ENCODE data around the gene L3MBTL4.
A peak's percentile ranks its signal among the peaks of the same experiment; 100 is the strongest.

Gene L3MBTL4

DNA sequence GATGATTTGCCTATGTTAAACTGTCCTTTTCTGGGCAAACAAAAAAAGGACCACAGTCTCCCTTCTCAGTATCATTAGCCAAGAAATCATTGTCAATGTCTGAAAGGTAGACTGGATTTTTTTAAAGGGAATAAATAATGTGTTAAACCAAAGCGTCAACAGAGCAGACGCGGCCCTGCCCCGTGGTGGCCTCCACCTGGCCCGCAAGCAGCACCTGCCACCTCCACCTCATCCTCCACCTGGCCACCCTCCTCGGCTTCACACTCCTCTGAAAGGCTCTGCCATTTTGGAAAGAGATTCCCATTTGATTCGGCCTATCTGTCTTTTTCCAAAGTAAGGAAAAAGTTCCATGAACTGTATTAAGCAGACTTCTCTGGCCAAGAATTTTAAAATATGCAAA is 451.4 kb downstream of the L3MBTL4 start:
- no peaks in the 10 kb centered on the region; the same call in 1 of the 2 replicates for H3K27me3 ChIP-seq (ENCODE audit: insufficient read depth, low read length)
- H3K27ac ChIP-seq (ENCODE audit: low read length): no peak overlapping the region
- H3K4me1 ChIP-seq (ENCODE audit: insufficient read depth, low read length): peaks cover 3% of the 10 kb centered on the region; the same call in 1 of the 2 replicates
- no peaks in the 10 kb centered on the region for H3K9me3 ChIP-seq (ENCODE audit: insufficient read depth, low read depth, low read length)
- no peak overlapping the region for H3K9ac ChIP-seq (ENCODE audit: low read depth, low read length)
- H3K4me3 ChIP-seq (ENCODE audit: low read length): no peak overlapping the region
- H3K36me3 ChIP-seq (ENCODE audit: insufficient read depth, low read depth, low read length): no peaks in the 10 kb centered on the region

DNA sequence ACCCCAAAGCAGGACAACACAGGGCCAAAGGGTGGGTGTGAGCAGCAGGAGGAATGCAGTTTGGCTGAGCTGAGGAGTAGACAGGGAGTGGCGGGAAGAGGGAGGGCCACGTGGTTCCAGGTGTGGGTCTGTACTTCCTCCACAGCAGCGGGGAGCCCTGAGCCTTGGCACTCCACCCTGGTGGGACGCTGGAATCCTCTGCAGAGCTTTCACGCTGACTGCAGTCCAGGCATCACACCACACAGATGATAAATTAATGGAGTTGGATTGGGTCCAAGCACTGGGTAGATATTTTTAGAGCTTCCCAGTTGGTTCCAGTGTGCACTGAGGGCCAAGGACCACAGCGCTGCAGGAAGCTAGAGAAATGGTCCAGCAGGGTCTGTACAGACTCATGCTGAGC is 452.3 kb downstream of the L3MBTL4 start:
- no peak overlapping the region for H3K27ac ChIP-seq (ENCODE audit: low read length)
- no peak overlapping the region for H3K4me3 ChIP-seq (ENCODE audit: low read length)
- H3K9me3 ChIP-seq (ENCODE audit: insufficient read depth, low read depth, low read length): no peaks in the 10 kb centered on the region
- no peaks in the 10 kb centered on the region for H3K36me3 ChIP-seq (ENCODE audit: insufficient read depth, low read depth, low read length)
- no peak overlapping the region for H3K9ac ChIP-seq (ENCODE audit: low read depth, low read length)
- H3K27me3 ChIP-seq (ENCODE audit: insufficient read depth, low read length): no peaks in the 10 kb centered on the region; the same call in 1 of the 2 replicates
- H3K4me1 ChIP-seq (ENCODE audit: insufficient read depth, low read length): peaks cover 3% of the 10 kb centered on the region; the same call in 1 of the 2 replicates

DNA sequence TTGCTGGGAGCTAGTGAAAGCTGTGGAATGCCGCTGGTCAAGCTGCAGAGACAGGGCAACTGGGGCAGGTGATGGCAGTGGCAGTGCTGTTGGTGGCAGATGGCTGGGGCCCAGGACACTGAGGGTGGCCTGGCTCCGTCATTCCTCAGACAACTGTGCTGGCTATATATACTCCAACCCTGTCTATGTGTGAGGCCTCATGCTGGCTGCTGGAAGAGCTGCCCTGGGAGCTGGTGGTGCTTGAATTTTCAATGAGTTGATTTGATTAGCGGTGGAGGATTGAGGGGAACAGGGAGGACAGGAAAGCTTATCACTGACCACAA is 452.9 kb downstream of the L3MBTL4 start:
- no peak overlapping the region for H3K4me3 ChIP-seq (ENCODE audit: low read length)
- H3K27ac ChIP-seq (ENCODE audit: low read length): no peak overlapping the region
- H3K36me3 ChIP-seq (ENCODE audit: insufficient read depth, low read depth, low read length): no peaks in the 10 kb centered on the region
- H3K27me3 ChIP-seq (ENCODE audit: insufficient read depth, low read length): no peaks in the 10 kb centered on the region; the same call in 1 of the 2 replicates
- H3K9ac ChIP-seq (ENCODE audit: low read depth, low read length): no peak overlapping the region
- no peaks in the 10 kb centered on the region for H3K9me3 ChIP-seq (ENCODE audit: insufficient read depth, low read depth, low read length)
- H3K4me1 ChIP-seq (ENCODE audit: insufficient read depth, low read length): peaks cover 3% of the 10 kb centered on the region; the same call in 1 of the 2 replicates

DNA sequence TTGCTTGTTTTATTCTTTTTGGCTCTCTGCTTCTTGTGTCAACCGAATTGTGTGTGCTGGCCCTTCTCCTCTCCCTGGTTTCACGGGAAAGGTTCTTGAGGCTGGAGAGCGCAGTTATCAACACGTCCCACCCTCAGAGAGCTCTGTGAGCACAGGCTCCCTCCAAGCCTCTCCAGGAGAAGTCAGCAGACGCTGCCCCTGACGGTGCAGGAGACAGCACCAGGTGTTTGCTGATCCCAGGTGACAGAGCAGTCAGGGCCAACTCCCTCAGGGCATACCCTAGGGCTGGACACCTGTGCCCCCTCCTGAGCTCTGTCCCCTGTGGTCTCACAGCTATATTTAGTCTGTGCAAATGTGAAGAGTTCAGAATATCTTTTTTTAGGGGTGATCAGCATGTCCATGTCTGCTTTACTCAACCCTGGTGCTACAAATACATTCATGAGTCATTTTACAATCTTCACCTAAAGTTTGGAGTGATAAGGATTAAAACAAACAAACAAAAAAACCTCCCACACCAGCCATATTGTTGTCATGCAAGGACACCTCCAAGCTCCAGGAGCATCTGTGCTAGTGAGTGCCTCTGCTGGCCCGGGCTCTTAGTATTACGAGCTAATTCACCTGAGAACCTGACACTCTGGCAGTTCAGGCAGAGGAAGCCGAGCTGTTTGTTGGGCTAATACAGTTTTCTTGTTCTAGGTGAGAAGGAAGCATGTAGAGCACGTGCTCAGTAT is 453.4 kb downstream of the L3MBTL4 start:
- Histone ChIP-seq H3K4me1 (ENCODE audit: insufficient read depth, low read length) (peaks cover 3% of the 10 kb centered on the region; the same call in 1 of the 2 replicates), H3K9ac (ENCODE audit: low read depth, low read length) (no peak overlapping the region), H3K27ac (ENCODE audit: low read length) (no peak overlapping the region), H3K9me3 (ENCODE audit: insufficient read depth, low read depth, low read length) (no peaks in the 10 kb centered on the region), H3K27me3 (ENCODE audit: insufficient read depth, low read length) (no peaks in the 10 kb centered on the region; the same call in 1 of the 2 replicates), H3K4me3 (ENCODE audit: low read length) (no peak overlapping the region), H3K36me3 (ENCODE audit: insufficient read depth, low read depth, low read length) (no peaks in the 10 kb centered on the region)

DNA sequence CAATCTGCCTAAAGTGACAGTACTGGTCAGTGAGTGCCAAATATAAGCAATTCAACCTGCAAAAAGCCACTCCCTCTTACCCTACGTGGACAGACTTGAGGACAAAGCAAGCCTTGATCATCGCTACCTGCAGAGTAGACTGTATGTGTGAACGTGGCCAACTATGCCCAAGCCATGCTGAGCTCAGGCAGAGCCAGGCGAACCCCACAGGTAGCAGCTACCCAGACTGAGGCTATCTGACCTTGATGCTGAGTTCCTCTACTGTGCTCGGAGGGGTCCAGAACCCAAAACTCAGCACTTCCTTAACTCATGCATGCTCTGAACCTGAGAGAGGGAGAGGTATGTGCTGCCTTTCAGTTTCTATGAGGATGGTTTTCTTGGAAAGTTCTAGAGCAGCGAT is 455.9 kb downstream of the L3MBTL4 start:
- no peaks in the 10 kb centered on the region for H3K36me3 ChIP-seq (ENCODE audit: insufficient read depth, low read depth, low read length)
- no peak overlapping the region for H3K4me3 ChIP-seq (ENCODE audit: low read length)
- no peaks in the 10 kb centered on the region for H3K9me3 ChIP-seq (ENCODE audit: insufficient read depth, low read depth, low read length)
- H3K4me1 ChIP-seq (ENCODE audit: insufficient read depth, low read length): no peaks in the 10 kb centered on the region
- no peak overlapping the region for H3K27ac ChIP-seq (ENCODE audit: low read length)
- H3K9ac ChIP-seq (ENCODE audit: low read depth, low read length): no peak overlapping the region
- H3K27me3 ChIP-seq (ENCODE audit: insufficient read depth, low read length): no peaks in the 10 kb centered on the region; the same call in 1 of the 2 replicates

DNA sequence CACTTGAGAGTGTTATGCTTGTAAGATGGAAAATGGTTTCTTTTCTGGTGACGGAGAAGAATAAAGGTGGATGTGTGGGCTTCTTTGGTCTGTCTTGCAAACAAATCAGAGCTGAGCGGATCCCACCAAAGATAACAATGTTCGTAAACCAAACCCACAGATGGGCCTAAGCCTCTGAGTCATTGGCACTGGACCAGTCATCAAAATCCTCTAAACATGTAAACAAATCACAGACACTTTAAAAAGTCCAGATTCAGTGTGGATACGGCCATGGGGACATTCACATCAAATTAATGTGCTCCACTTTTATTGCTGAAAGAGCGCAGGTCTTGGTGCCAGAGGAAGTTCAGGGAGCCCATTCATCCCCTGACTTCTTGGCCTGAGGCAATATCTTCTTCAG is 458.9 kb downstream of the L3MBTL4 start:
- H3K4me3 ChIP-seq (ENCODE audit: low read length): no peak overlapping the region
- no peaks in the 10 kb centered on the region; the same call in 1 of the 2 replicates for H3K27me3 ChIP-seq (ENCODE audit: insufficient read depth, low read length)
- no peaks in the 10 kb centered on the region for H3K36me3 ChIP-seq (ENCODE audit: insufficient read depth, low read depth, low read length)
- H3K9ac ChIP-seq (ENCODE audit: low read depth, low read length): no peak overlapping the region
- H3K4me1 ChIP-seq (ENCODE audit: insufficient read depth, low read length): no peaks in the 10 kb centered on the region
- H3K9me3 ChIP-seq (ENCODE audit: insufficient read depth, low read depth, low read length): no peaks in the 10 kb centered on the region
- no peak overlapping the region for H3K27ac ChIP-seq (ENCODE audit: low read length)

DNA sequence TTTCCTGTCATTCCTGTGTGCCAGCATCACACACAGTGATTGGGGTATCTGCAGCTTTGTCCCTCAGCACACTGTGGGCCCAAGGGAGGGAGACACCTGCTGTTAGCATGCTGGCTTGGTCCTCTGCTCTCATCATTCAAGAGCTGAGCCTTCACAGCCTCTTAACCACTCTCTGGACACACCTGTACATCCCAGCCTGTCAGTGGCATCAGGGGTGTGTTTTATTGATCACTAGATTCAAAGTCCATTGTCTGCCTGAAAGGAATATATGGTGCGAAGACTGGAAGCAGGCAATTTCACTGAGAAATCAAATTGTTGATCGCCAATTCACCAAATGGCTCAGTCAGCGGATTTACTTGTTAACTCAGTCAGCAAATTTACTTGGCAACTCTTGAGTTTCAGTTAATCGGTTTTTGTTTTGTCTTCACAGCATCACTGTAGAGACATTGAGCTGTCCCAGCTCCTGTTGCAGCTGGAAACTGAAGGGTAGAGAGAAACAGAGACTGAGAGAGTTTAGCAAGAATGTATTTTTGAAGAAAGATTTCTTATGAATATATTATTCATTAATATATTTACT is 463.1 kb downstream of the L3MBTL4 start:
- Histone ChIP-seq H3K9me3 (ENCODE audit: insufficient read depth, low read depth, low read length) (no peaks in the 10 kb centered on the region), H3K9ac (ENCODE audit: low read depth, low read length) (no peak overlapping the region), H3K4me3 (ENCODE audit: low read length) (no peak overlapping the region), H3K4me1 (ENCODE audit: insufficient read depth, low read length) (0 out of 2 replicates have a peak, but pooled peaks cover 4% of the 10 kb centered on the region), H3K36me3 (ENCODE audit: insufficient read depth, low read depth, low read length) (no peaks in the 10 kb centered on the region), H3K27me3 (ENCODE audit: insufficient read depth, low read length) (no peaks in the 10 kb centered on the region), H3K27ac (ENCODE audit: low read length) (no peak overlapping the region)

DNA sequence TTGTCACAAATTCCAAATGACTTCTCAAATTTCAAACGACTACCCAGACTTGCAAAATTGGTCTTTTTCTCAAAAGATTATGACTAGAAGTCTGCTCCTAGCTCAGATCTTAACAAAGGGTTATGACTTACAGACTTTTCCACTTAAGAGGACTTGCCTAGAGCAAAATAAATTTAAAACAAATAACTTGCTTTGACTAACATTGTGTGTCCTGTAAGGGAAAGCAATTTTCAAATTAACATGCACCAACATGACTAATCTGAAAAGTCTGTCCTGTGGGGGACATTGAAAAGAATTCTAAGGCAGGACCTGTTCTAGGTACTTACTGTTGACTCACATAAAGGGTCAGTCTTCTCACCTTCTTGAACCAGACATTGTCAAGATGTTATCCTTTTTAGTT is 465.9 kb downstream of the L3MBTL4 start:
- Histone ChIP-seq H3K4me1 (ENCODE audit: insufficient read depth, low read length) (0 out of 2 replicates have a peak, but pooled peaks cover 4% of the 10 kb centered on the region), H3K9ac (ENCODE audit: low read depth, low read length) (no peak overlapping the region), H3K4me3 (ENCODE audit: low read length) (no peak overlapping the region), H3K27ac (ENCODE audit: low read length) (no peak overlapping the region), H3K27me3 (ENCODE audit: insufficient read depth, low read length) (no peaks in the 10 kb centered on the region), H3K36me3 (ENCODE audit: insufficient read depth, low read depth, low read length) (no peaks in the 10 kb centered on the region), H3K9me3 (ENCODE audit: insufficient read depth, low read depth, low read length) (no peaks in the 10 kb centered on the region)

DNA sequence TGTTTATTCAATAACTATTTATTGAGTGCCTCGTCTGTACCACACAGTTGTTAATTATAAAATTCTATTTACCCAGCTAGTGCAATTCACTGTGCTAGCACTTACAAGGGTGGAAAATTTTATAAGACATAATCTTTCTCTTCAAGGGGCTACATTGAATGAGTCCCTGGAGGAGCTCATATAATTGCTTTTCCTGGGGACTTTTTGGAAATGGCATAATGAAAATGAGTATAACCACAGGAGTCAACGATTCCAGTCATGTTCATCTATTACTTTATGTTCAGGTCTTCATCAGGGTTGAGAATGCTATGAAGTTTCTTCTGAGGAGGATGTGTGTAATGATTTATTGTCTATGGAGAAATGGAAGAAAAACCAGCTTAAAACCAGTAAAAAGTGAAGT is 466.5 kb downstream of the L3MBTL4 start:
- Histone ChIP-seq H3K36me3 (ENCODE audit: insufficient read depth, low read depth, low read length) (no peaks in the 10 kb centered on the region), H3K9me3 (ENCODE audit: insufficient read depth, low read depth, low read length) (no peaks in the 10 kb centered on the region), H3K4me1 (ENCODE audit: insufficient read depth, low read length) (0 out of 2 replicates have a peak, but pooled peaks cover 4% of the 10 kb centered on the region), H3K27me3 (ENCODE audit: insufficient read depth, low read length) (no peaks in the 10 kb centered on the region), H3K4me3 (ENCODE audit: low read length) (no peak overlapping the region), H3K27ac (ENCODE audit: low read length) (no peak overlapping the region), H3K9ac (ENCODE audit: low read depth, low read length) (no peak overlapping the region)

DNA sequence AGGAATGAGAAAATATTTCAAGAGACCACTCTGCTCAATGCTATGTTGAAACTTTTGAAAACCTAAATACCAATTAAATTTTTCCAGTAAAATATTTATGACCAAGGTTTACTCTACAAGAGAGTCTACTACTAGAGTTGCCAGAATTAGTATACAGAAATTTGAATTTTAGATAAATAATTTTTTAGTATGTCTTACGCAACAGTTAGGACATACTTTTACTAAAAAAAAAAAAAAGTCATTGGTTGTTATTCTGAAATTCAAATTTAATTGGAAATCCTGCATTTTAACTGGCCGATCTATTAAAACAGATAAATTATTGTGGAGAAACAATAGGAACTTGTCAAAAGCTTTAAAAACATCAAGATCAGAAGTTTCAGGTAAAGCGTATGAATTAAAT is 470.3 kb downstream of the L3MBTL4 start:
- H3K9me3 ChIP-seq (ENCODE audit: insufficient read depth, low read depth, low read length): no peaks in the 10 kb centered on the region
- no peak overlapping the region for H3K27ac ChIP-seq (ENCODE audit: low read length)
- no peaks in the 10 kb centered on the region for H3K36me3 ChIP-seq (ENCODE audit: insufficient read depth, low read depth, low read length)
- H3K4me1 ChIP-seq (ENCODE audit: insufficient read depth, low read length): peaks cover 16% of the 10 kb centered on the region
- no peak overlapping the region for H3K9ac ChIP-seq (ENCODE audit: low read depth, low read length)
- H3K27me3 ChIP-seq (ENCODE audit: insufficient read depth, low read length): no peaks in the 10 kb centered on the region
- no peak overlapping the region for H3K4me3 ChIP-seq (ENCODE audit: low read length)

DNA sequence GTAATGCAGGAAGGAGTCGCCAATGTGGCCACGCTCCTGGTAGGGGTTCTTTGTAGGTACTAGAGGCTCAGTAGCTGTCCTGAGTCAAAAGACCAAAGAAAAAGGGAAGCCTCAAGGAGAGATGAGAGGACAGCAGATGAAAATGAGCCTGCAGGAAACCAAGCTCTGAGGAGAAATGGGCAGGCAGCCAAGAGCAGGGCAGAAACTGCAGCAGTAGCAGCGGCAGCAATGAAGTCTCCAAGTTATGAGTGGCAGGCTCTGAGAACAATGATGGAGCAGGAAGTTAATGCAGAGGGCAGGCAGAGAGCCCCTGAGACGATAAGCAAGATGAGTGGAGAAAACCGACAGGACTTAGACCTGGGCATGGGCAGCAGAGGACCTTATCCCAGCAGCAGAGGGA is 471.2 kb downstream of the L3MBTL4 start:
- Histone ChIP-seq H3K9me3 (ENCODE audit: insufficient read depth, low read depth, low read length) (no peaks in the 10 kb centered on the region), H3K27ac (ENCODE audit: low read length) (no peak overlapping the region), H3K36me3 (ENCODE audit: insufficient read depth, low read depth, low read length) (no peaks in the 10 kb centered on the region), H3K9ac (ENCODE audit: low read depth, low read length) (no peak overlapping the region), H3K4me3 (ENCODE audit: low read length) (no peak overlapping the region), H3K27me3 (ENCODE audit: insufficient read depth, low read length) (no peaks in the 10 kb centered on the region), H3K4me1 (ENCODE audit: insufficient read depth, low read length) (peaks cover 15% of the 10 kb centered on the region)

DNA sequence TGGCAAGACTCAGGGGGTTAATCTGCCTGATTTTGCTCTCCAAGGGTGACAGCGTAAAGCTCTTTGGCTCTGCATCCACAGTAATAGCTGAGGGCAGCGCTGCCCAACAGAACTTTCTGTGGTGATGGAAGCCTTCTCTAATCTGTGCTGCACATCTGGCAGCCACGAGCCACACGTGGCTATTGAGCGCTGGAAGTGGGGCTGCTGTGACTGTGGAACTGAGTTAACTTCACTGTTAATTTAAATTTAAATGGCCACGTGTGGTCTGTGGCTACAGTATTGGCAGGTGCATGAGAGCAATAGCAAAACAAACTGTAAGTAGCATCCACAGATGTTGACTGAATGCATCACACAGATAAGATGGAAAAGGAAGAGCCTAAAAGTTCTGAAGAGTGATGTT is 472.1 kb downstream of the L3MBTL4 start:
- H3K27me3 ChIP-seq (ENCODE audit: insufficient read depth, low read length): no peaks in the 10 kb centered on the region
- H3K9ac ChIP-seq (ENCODE audit: low read depth, low read length): peak overlapping the region; percentile 43; the same call in 1 of the 2 replicates
- peaks cover 12% of the 10 kb centered on the region for H3K4me1 ChIP-seq (ENCODE audit: insufficient read depth, low read length)
- no peaks in the 10 kb centered on the region for H3K9me3 ChIP-seq (ENCODE audit: insufficient read depth, low read depth, low read length)
- H3K36me3 ChIP-seq (ENCODE audit: insufficient read depth, low read depth, low read length): no peaks in the 10 kb centered on the region
- H3K27ac ChIP-seq (ENCODE audit: low read length): no peak overlapping the region
- no peak overlapping the region for H3K4me3 ChIP-seq (ENCODE audit: low read length)

Data from iPS-20b (cell line).